Stimulated activated CD4-positive, alpha-beta T cell treated with anti-CD3 and anti-CD28 coated beads, TNF-alpha, amount 100 ng/mL, for 4 hours (primary cell): Measurements from ENCODE around the gene GRIN2D.

ENCODE experiments used
- DNase-seq, 3 experiments: peaks; one replicate each; pipeline ENCODE4 v3.0.0-alpha.2; 2020; ENCODE audit warnings: low read depth in 3 of 3

The GRIN2D gene

DNA sequence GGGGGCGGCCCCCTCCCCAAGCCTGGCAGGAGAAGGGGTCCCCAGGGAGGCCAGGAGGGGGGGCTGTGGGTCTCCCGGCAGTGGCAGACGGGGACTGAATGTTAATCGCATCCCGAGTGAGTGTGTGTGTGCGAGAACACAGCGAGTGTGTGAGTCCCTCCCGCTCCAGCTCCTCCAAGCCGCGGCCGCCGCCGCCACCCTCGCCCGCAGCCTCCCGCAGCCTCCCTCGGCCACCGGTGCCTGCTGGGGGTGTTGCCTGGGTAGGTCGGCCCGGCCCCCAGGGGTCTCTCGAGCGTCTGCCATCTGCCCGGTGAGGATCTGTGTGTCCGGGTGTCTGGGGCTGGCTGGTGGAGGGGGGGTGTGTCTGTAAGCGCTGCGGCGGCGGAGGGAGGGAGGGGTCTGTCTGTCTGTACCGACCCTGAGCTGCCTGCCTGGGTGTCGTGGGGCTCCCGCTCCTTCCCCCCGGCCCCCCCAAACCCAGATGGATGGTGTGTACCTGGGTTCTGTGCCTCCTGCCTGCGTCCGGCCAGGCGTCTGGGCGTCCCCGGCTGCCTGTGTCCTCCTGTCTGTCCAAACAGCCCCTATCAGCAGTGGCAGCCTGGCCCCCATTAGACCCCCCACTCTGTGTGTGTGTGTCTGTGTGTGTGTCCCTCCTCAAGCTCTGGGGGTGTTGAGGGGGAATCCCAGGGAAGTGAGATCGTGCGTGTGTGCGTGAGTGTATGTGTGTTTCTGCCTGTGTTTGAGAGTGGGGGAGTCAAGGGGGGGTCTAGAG lies at the start of gene GRIN2D:
Gene GRIN2D (plus strand): TSS at position 110 of the 772 bp plus-strand sequence. CDS start 4,725 bp downstream, outside the sequence.
- no peak for DNase-seq

GRCh38 chr19:48344892-48345291 lies 48.6 kb upstream of the GRIN2D start:
- DNase-seq: no peak

DNA sequence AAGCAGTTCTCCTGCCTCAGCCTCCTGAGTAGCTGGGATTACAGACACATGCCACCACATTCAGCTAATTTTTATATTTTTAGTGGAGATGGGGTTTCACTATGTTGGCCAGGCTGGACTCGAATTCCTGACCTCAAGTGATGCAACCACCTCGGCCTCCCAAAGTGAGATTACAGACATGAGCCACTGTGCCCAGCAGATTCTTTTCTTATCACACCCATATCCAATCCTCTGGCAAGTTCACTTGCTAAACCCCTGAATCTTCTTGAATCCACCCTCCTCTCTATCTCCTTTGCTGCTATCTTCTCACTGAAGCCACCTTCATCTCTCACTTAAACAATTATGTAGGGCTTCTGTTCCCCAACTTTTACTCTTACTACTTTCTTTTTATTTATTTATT lies 47.3 kb upstream of the GRIN2D start:
- no peak for DNase-seq

DNA sequence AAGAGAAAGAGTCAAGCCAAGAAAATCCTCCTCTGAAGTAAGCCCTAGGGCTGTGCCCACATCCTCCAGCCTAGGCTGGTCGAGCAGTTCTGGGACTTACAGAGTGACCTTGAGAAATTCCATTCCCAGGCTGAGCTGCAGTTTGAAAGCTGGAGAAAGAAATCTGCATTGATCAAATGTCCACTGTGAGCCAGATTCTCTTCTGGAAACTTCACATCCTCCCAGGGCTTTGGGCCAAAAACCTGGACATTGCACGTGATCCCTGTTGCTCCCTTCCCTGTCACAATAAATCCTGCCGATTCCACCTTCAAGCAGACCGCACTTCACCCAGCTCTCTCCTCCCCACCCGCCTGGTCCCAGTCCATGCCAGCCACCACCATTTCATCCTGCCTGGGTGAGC lies 45.4 kb upstream of the GRIN2D start:
- DNase-seq: no peak

GRCh38 chr19:48348737-48349136 lies 44.7 kb upstream of the GRIN2D start:
- no peak for DNase-seq

- DNase-seq: no peak
These were observed 42.6 kb upstream of the GRIN2D start for GRCh38 chr19:48350856-48351255.

- DNase-seq: peak; percentile 58 to 72 (median 71)
These were observed 42.1 kb upstream of the GRIN2D start for GRCh38 chr19:48351341-48351752.

GRCh38 chr19:48353677-48354076 lies 39.8 kb upstream of the GRIN2D start:
- DNase-seq: no peak

DNA sequence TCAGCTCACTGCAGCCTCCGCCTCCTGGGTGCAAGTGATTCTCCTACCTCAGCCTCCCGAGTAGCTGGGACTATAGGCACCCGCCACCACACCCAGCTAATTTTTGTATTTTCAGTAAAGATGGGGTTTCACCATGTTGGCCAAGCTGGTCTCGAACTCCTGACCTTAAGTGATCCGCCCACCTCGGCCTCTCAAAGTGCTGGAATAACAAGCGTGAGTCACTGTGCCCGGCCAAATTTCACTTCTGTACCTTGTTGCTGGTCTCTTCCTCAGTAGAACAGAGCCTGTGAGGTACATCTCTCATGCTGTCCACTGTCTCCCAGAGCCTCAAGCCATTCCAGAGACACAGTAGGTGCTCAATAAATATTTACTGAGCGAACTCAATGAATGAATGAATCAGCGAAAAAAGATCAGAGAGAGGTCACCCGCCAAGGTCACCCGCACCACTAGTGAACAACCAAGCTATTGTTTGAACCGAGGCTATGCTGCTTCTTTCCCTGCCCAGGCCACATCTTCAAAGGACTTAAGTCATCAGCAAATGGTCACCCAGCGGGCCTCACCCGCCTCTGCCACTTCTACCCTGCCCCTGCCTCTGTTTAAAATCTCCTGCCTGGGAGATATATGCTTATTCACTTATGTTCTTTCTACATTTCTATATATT lies 39.0 kb upstream of the GRIN2D start:
- no peak for DNase-seq

DNA sequence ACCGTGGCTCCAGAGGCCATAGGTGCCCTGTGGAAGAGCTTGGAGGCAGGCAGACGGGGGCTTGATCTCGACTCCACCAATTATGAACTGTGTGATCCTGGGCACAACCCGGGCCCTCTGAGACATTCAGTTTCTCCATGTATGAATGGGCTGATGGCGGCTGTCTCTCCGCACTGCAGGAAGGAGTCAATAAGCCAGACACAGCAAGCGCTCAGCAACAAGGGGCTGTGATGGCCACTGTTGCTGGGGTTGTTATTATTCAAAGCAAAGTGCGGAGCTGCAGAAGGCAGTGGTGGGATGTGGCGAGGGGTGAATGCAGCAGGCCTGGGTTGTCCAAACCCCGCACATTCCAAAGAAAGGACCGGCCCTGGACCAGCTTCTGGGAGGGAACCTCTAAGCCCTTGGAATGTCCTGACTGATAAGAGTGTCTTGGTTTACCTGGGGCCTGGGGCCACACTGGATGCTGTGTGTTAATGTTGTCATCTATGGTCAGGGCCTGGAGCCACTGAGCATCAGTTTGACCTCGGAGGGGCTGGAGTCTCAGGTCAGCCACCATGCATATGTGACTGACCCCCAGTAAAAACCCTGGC lies 38.0 kb upstream of the GRIN2D start:
- no peak for DNase-seq

DNA sequence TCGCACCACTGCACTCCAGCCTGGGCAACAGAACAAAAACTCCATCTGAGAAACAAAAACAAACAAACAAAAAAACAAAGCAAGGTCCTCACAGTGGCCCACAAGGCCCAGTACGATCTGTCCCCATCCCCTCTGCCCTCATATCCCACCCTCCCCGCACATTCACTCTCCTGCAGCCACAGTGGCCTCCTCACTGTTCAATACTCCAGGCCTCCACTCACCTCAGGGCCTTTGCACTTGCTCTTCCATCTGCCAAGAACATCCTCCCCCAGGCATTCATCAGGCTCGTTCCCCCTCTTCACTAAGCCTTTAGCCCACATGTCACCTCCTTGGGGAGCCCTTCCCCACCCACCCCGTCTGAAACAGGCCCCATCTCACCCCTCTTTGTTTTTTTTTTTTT lies 34.3 kb upstream of the GRIN2D start:
- DNase-seq: no peak

DNA sequence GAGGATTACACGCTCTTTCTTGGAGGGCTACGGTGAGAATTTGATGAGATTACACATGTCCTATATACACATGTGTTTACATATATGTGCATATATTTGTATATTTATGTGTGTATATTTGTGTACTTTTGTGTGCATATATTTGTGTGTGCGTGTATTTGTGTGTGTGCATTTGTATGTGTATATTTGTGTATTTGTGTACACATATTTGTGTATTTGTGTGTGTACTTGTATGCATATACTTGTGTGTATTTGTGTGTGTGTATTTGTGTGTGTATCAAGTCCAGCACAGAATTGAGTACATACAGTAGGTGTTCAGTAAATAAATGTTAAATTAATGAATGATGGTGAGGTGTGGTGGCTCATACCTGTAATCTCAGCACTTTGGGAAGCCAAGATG lies 31.6 kb upstream of the GRIN2D start:
- no peak for DNase-seq

DNA sequence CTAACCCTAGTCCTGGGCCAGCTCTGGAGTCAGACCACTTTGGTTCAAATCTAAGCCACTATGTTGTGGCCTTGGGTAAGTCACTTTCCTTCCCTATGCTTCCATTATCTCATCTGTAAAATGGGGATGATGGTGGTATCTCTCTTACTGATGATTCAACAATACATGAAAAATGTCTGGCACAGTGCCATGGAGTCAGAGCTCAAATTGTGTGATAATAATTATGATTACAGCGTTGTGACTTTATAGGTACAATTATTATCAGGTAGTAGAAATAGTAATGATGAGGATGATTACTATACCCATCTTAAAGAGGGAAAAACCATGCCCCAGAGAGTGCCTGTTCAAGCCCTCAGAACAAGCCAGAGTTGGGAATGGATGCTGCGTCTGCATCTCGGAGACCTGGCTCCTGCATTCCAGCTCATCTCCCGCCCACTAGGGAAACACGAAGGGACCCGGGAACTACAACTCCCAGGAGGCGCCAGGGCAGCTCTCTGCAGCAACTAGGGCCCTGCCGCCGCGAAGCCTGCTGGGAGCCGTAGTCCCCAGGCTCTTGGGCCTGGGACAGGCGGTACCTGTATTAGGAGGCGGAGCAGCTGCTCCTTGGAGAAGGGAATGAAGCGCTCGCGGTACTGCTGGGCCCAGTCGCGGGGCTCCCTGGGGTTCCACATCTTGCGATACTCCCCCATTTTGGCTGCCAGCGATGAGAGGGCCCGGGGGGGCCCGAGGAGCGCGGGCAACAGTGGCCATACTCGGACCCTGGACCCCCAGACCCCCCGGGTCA lies 30.6 kb upstream of the GRIN2D start:
- peak; percentile 67 to 81 (median 74) for DNase-seq

GRCh38 chr19:48363500-48363809 lies 30.0 kb upstream of the GRIN2D start:
- no peak for DNase-seq

DNA sequence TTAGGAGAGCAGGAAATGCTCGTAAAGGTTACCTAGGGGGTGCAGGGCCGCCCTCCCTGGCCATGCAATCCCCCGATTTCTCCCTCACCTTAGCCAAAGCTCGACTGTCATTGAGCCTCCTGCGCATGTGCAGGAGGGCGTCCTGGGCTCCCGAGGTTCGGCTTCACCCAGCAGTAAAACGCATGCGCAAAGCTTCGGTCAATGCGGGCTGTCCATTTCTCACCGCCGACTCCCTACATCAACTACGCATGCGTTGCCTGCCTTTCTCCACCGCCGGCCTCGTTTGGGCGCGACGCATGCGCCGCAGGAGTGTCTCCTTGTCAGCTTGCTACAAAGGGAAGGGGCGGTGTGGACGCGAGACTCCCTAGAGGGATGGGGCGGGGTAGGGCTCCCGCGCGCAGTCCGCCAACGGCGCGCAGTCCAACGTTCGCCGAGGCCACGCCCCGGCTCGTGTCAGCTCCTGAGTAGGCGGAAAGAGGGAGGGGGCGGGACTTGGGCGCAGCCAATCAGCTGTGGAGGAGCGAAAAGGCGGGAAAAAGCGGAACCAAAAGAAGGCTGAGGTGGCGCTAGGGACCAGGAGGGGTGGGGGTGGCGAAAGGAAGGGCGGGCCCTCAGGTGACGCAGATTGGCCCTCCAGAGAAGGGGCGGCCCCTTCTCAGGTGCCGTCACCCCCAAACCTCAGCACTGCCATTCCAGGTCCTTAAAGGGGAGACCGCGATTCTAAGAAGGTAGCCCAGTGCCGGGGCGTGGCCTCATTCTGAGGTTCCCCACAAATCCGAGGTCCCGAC lies 29.5 kb upstream of the GRIN2D start, which contains the start of the genes SYNGR4 and TMEM143:
Gene SYNGR4 (plus strand): TSS at position 558 of the 788 bp plus-strand sequence. CDS start 1,476 bp downstream, outside the sequence.
Gene TMEM143 (minus strand): TSS at position 131 of the 788 bp plus-strand sequence. CDS start 20 bp downstream, at position 111.
- peak; percentile 92 to 96 (median 95) for DNase-seq

GRCh38 chr19:48364598-48365348 lies 28.7 kb upstream of the GRIN2D start:
- DNase-seq: no peak

- no peak for DNase-seq
These were observed 27.9 kb upstream of the GRIN2D start for GRCh38 chr19:48365602-48366001.

GRCh38 chr19:48367855-48368254 lies 25.6 kb upstream of the GRIN2D start:
- no peak for DNase-seq

DNA sequence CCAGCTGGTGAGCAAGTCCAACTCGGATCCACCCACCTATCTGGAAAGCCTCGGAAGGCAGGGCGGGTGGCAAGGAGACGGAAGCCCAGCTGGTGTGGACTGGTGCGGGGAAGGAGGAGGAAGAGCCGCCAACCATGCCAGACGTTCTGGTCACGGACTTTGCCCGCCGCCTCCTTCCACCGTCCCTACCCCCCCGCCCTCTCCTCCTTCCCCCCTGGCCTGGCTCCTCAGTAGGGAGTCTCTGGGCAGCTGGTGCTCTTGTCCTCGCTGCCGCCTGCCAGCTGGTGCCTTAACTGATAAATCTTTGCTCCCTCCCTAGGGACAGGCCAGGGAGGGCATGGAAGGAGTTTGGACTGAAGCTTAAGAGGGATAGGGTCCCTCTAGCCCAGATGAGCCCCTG lies 24.5 kb upstream of the GRIN2D start:
- no peak for DNase-seq

DNA sequence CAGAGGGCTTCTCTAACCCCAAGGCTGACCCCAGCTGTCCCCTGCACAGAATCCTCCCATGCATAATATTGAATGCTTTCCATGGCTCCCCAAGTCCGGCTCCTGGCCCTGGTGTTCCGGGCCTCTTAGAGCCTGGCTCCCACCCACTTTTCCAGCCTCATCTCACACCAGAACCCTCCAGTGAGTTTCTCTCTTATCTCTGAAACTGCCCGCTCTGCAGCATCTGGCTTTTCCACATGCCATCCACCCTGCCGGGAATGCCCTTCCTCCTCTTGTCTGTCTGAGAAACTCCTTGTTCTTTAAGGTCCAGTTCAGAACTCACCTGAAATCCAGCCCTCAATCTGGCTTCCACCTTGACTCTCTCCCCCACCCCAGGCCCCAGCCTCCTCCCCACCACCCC lies 22.5 kb upstream of the GRIN2D start:
- DNase-seq: no peak
